Smooth muscle cell (in vitro differentiated cells): Measurements from ENCODE around the gene SLX9. TPM values are rescaled to one million over a fixed set of nuclear protein-coding genes. Genes with fewer than 3 reads are reported as not detected.

Source experiments
- DNase-seq: peaks from one replicate; lab custom pipeline; 2025; ENCODE audit not compliant: unreplicated experiment; lab: John Stamatoyannopoulos, UW
- H2AFZ ChIP-seq: fragments of 200-600 bp; sonication (generic); 2 replicates; pipeline ENCODE4 v1.6.0; 2016; ENCODE audit warnings: antibody characterized with exemption, low read depth, mild to moderate bottlenecking
- H3F3A ChIP-seq: fragments of 200-600 bp; sonication (generic); 2 replicates; pipeline ENCODE4 v1.6.0; 2017; ENCODE audit warnings: antibody characterized with exemption, low read depth
- H3K27ac ChIP-seq: fragments of 200-600 bp; sonication (generic); 2 replicates; pipeline ENCODE4 v1.5.1; 2016; ENCODE audit warnings: low read depth, mild to moderate bottlenecking
- H3K27me3 ChIP-seq: fragments of 200-600 bp; sonication (generic); 2 replicates; pipeline ENCODE4 v1.6.1; 2016; ENCODE audit warnings: low read depth, mild to moderate bottlenecking
- H3K36me3 ChIP-seq: fragments of 200-600 bp; sonication (generic); 2 replicates; pipeline ENCODE4 v1.5.1; 2016; ENCODE audit warnings: low read depth
- H3K4me1 ChIP-seq: fragments of 200-600 bp; sonication (generic); 2 replicates; pipeline ENCODE4 v1.5.1; 2016; ENCODE audit warnings: low read depth
- H3K4me2 ChIP-seq: fragments of 200-600 bp; sonication (generic); 2 replicates; pipeline ENCODE4 v1.6.0; 2016; ENCODE audit warnings: mild to moderate bottlenecking
- H3K4me3 ChIP-seq: fragments of 200-600 bp; sonication (generic); 2 replicates; pipeline ENCODE4 v1.5.1; 2016; ENCODE audit warnings: mild to moderate bottlenecking
- H3K79me2 ChIP-seq: fragments of 200-600 bp; sonication (generic); 2 replicates; pipeline ENCODE4 v1.6.0; 2016; ENCODE audit warnings: low read depth, mild to moderate bottlenecking
- H3K9ac ChIP-seq: fragments of 200-600 bp; sonication (generic); 2 replicates; pipeline ENCODE4 v1.6.0; 2016; ENCODE audit warnings: low read depth
- H3K9me3 ChIP-seq: fragments of 200-600 bp; sonication (generic); replicated peaks from 2 replicates; pipeline ENCODE4 v1.5.1; 2016; ENCODE audit warnings: low read depth
- H4K20me1 ChIP-seq: fragments of 200-600 bp; sonication (generic); 2 replicates; pipeline ENCODE4 v1.6.0; 2016; ENCODE audit warnings: low read depth
- WGBS: methylation state at CpG from one replicate; pipeline ENCODE4 v1.1.7; 2016; ENCODE audit warnings: low lambda C conversion rate; 5-methylcytosine and 5-hydroxymethylcytosine counted together
- polyA plus RNA-seq: library from polyadenylated mRNA; unstranded; fragments of >200 nt; fragmentation: Nextera tagmentation; extraction: Ambion mirVana; gene quantifications from 2 replicates; pipeline ENCODE4 v1.2.1, GENCODE V29; 2016
- total RNA-seq: library from RNA; depleted of rRNA; stranded (reverse); fragments of >200 nt; gene quantifications from 2 replicates; pipeline ENCODE4 v1.2.3, GENCODE V29; 2014
- TF ChIP-seq, protein P1 (sequence below): fragments of 200-600 bp; sonication (generic); IDR thresholded peaks from 2 replicates; pipeline ENCODE4 v1.5.1; 2017; ENCODE audit warnings: borderline replicate concordance, mild to moderate bottlenecking, antibody characterized with exemption; ENCODE audit not compliant: insufficient read depth, poor library complexity, severe bottlenecking

The SLX9 gene
- total and polyA plus RNA-seq, 2 experiments from 2014 or later: 13.9 to 26.6 TPM

DNA sequence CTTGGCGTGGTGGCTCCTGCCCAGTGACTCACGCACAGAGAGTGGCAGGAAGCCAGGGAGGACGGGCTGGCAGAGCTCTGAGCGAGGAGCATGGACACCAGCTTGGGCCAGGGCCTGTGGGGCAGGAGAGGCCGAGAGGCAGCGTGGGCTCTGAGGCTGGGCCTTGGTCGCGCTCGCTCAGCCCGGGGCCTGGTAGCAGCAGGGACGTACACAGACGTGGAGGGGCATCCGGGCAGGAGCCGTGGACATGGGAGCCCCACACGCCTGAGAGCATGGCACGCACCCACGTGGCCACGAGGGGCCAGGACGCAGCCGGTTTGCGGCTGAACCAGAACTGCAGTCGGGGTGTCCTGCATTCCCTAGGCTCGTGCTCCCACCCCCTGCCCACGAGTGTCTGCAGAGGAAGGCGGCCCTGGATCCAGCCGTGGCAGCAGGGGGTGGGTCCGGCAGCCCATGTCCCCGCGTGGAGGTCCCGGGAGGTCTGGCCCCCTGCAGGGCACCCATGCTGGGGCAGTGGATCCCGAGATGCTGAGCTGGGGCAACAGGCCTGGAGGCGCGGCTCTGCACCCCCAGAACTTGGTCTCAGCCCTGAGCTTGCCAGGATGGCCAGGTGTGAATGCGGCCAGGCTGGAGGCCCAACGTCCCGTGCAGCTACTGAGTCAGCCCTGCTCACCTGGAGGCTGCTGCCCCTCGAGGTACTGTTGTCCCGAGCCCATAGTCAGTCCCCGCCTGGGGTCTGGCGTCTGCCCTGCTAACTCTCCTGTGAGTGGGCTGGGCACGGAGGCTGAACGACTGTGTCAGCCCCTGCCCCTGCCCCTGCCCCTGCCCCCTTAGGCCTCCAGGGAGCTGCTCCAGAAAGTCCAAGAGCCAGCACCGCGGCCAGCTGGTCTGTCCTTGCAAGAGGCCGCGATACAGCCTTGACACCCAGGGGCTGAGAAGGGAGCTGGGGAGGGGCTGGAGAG lies 61.6 kb downstream of the SLX9 start:
- no peak overlapping the region for H3K9ac ChIP-seq
- no peaks in the 10 kb centered on the region for H4K20me1 ChIP-seq
- H3K27me3 ChIP-seq: no peaks in the 10 kb centered on the region
- no peak overlapping the region for H3K4me2 ChIP-seq
- no peak overlapping the region for H3K27ac ChIP-seq
- H3K4me1 ChIP-seq: peaks cover 8% of the 10 kb centered on the region
- H3K9me3 ChIP-seq: no peaks in the 10 kb centered on the region
- TF ChIP-seq, protein P1, sequence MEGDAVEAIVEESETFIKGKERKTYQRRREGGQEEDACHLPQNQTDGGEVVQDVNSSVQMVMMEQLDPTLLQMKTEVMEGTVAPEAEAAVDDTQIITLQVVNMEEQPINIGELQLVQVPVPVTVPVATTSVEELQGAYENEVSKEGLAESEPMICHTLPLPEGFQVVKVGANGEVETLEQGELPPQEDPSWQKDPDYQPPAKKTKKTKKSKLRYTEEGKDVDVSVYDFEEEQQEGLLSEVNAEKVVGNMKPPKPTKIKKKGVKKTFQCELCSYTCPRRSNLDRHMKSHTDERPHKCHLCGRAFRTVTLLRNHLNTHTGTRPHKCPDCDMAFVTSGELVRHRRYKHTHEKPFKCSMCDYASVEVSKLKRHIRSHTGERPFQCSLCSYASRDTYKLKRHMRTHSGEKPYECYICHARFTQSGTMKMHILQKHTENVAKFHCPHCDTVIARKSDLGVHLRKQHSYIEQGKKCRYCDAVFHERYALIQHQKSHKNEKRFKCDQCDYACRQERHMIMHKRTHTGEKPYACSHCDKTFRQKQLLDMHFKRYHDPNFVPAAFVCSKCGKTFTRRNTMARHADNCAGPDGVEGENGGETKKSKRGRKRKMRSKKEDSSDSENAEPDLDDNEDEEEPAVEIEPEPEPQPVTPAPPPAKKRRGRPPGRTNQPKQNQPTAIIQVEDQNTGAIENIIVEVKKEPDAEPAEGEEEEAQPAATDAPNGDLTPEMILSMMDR: no peak
- H3K36me3 ChIP-seq: no peaks in the 10 kb centered on the region
- H3K79me2 ChIP-seq: no peaks in the 10 kb centered on the region
- no peaks in the 10 kb centered on the region for H3F3A ChIP-seq
- WGBS: 93% methylated on average over 40 of the region's 46 CpGs
- H3K4me3 ChIP-seq: no peak overlapping the region
- no peak for DNase-seq
- no peak overlapping the region for H2AFZ ChIP-seq

DNA sequence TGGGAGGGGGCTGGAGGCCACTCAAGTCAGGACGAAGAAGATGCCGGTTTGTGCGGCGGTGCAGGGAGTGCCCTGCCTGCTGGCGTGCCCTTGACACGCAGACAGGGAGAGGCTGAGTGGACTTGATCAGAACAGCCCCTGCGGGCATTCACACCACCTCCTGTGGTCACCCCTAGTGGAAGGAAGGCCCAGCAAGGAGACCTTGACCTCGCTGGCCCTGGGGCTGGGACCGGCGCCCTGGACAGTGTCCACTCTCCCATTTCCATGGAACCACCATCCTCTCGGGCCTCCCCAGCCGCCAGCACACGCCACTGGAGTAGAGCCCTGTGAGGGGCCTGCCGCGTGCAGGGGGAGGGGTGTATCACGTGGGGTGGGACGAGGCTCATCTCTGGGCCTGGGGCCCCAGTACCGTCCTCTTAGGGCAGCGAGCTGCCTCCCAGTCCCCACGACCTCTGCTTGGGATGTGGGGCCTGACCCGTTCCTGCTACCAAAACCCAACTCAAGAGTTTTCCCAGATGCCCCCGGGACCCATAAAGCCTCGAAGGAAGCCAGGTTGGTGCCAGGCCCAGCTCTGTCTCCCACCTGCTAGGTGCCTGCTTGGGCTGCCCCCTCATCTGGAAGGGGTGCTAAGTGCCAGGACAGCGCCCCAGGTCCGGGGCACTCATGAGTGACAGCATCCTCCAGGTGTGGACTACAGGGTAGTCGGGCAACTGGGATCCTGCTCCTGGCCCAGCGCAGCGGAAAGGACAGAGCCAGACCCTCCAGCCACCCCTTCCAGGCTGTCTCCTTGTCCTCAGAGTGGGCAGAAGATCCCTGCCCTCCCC lies 62.8 kb downstream of the SLX9 start:
- 96% methylated on average over 21 of the region's 28 CpGs for WGBS
- no peaks in the 10 kb centered on the region for H3K36me3 ChIP-seq
- no peaks in the 10 kb centered on the region for H4K20me1 ChIP-seq
- H3K4me3 ChIP-seq: no peak overlapping the region
- H3K79me2 ChIP-seq: no peaks in the 10 kb centered on the region
- H3K27ac ChIP-seq: no peak overlapping the region
- H3K4me1 ChIP-seq: peaks cover 8% of the 10 kb centered on the region
- no peak overlapping the region for H3K4me2 ChIP-seq
- H3K9me3 ChIP-seq: no peaks in the 10 kb centered on the region
- H3K27me3 ChIP-seq: no peaks in the 10 kb centered on the region
- no peak overlapping the region for H3K9ac ChIP-seq
- H3F3A ChIP-seq: no peaks in the 10 kb centered on the region
- DNase-seq: no peak
- TF ChIP-seq, protein P1: no peak
- H2AFZ ChIP-seq: no peak overlapping the region

DNA sequence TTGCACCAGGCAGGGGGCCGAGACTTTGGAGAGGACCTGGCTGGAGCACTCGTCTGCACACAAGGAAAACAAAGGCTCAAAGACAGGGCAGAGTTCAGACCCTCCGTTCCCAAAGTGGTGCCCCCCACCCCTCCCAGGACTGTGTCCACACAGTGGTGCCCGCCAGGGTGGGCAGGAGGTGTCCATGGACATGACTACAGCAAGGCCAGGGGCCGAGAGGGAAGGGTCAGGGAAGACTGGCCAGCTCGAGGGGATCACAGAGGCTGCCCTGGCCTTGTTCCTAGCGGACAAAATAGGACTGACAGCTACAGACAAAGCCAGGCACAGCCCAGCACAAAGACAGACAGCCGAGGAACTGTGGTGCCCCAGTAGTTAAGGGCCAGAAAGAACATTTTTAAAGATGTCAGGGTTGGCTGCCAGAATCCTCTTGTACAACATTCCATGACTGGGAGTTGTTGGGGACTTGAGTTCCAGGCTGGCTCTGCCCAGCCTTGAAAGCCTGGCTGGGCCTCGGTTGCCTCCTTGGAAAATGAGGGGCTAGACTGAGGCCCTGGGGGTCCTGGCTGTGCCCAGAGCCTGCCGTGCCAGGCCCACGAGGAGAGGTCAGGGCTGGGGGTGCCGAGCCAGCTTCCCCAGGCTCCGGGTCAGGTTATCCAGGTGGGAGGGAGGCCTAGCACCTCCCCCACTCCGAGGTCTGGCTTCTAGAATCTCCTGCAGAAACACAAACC lies 63.7 kb downstream of the SLX9 start:
- TF ChIP-seq, protein P1: no peak
- Histone ChIP-seq H4K20me1 (no peaks in the 10 kb centered on the region), H3K4me1 (peaks cover 8% of the 10 kb centered on the region), H2AFZ (no peak overlapping the region), H3K4me3 (no peak overlapping the region), H3K9ac (no peak overlapping the region), H3F3A (no peaks in the 10 kb centered on the region), H3K79me2 (no peaks in the 10 kb centered on the region), H3K36me3 (no peaks in the 10 kb centered on the region), H3K27me3 (no peaks in the 10 kb centered on the region), H3K27ac (no peak overlapping the region), H3K9me3 (no peaks in the 10 kb centered on the region), H3K4me2 (no peak overlapping the region)
- WGBS: 93% methylated on average over 14 of the region's 14 CpGs
- no peak for DNase-seq
